ENCODE results near the gene PTBP1. TPM values are rescaled to one million over a fixed set of nuclear protein-coding genes. Genes with fewer than 3 reads are reported as not detected.

The PTBP1 gene
- total and polyA plus RNA-seq, 2 of the 13 experiments (the other 11 are each of a cell fraction or from before 2014, with no cell fraction given): 195 to 288 TPM

GRCh38 chr19:789701-790060 is 7.6 kb upstream of the PTBP1 start (continued):
- TF ChIP-seq ZNF737 (CRISPR knock-in tag; IDR thresholded peaks at IDR 0.05; ENCODE audit: borderline replicate concordance) (no peak), KAT2B (IDR thresholded peaks at IDR 0.05; ENCODE audit: borderline replicate concordance, low read depth, low read length) (no peak), ZNF652 (CRISPR knock-in tag; IDR thresholded peaks at IDR 0.05; ENCODE audit: borderline replicate concordance, low read depth) (no peak), PHB2 (IDR thresholded peaks at IDR 0.05; ENCODE audit: partially characterized antibody) (no peak), NFE2L2 (IDR thresholded peaks at IDR 0.05; ENCODE audit: low read length) (peak; percentile 94), CBX5 (CRISPR knock-in tag; IDR thresholded peaks at IDR 0.05; ENCODE audit: borderline replicate concordance) (no peak), PATZ1 (CRISPR knock-in tag; IDR thresholded peaks at IDR 0.05) (peak; percentile 84), ZNF362 (CRISPR knock-in tag; IDR thresholded peaks at IDR 0.05; ENCODE audit: borderline replicate concordance) (0 out of 2 replicates have a peak, but pooled peaks have one; percentile 47), ERF (CRISPR knock-in tag; IDR thresholded peaks at IDR 0.05) (peak; percentile 20; the same call in 1 of the 2 replicates), ZNF138 (CRISPR knock-in tag; IDR thresholded peaks at IDR 0.05; ENCODE audit: low read depth) (no peak), SALL2 (CRISPR knock-in tag; IDR thresholded peaks at IDR 0.05) (0 out of 2 replicates have a peak, but pooled peaks have one; percentile 34), ZNF142 (CRISPR knock-in tag; IDR thresholded peaks at IDR 0.05) (peak; percentile 34; the same call in 1 of the 2 replicates), MXI1 (IDR thresholded peaks at IDR 0.05; ENCODE audit: borderline replicate concordance, low read depth, low read length) (0 out of 3 replicates have a peak, but pooled peaks have one; percentile 30), PAXIP1 (CRISPR knock-in tag; conservative IDR thresholded peaks at IDR 0.05) (peak; percentile 75), NR2F6 (IDR thresholded peaks at IDR 0.05) (no peak), NR2F6 (CRISPR knock-in tag; IDR thresholded peaks at IDR 0.05) (0 out of 2 replicates have a peak, but pooled peaks have one; percentile 7), BCL3 (CRISPR knock-in tag; IDR thresholded peaks at IDR 0.05) (0 out of 2 replicates have a peak, but pooled peaks have one; percentile 5)
